Renal pelvis (tissue), 4 donors: ENCODE data around the gene UGT3A1. TPM values are rescaled to one million over a fixed set of nuclear protein-coding genes. Genes with fewer than 3 reads are reported as not detected.

ENCODE experiments used
- DNase-seq: peaks from one replicate; pipeline ENCODE4 v3.0.0-alpha.2; 2013
- polyA plus RNA-seq, 3 donors: library from polyadenylated mRNA; unstranded; fragments of 120-200 nt; gene quantifications; one replicate each; pipeline ENCODE4 v1.2.1, GENCODE V29; 2013; ENCODE audit not compliant: insufficient read length in 3 of 3

UGT3A1 gene
- polyA plus RNA-seq, 3 donors = 97.4 to 158 (median 158) TPM

- DNase-seq = no peak
Observed at GRCh38 chr5:35922468-35922867, 68.7 kb downstream of the UGT3A1 start.

- no peak for DNase-seq
Observed at GRCh38 chr5:35921930-35922329, 69.3 kb downstream of the UGT3A1 start.

- DNase-seq = no peak
Observed at GRCh38 chr5:35920890-35921289, 70.3 kb downstream of the UGT3A1 start.

GRCh38 chr5:35919191-35919590 is 72.0 kb downstream of the UGT3A1 start:
- no peak for DNase-seq

- no peak for DNase-seq
Observed at GRCh38 chr5:35908814-35909213, 82.4 kb downstream of the UGT3A1 start.

GRCh38 chr5:35908228-35908627 is 83.0 kb downstream of the UGT3A1 start:
- no peak for DNase-seq

- no peak for DNase-seq
Observed at GRCh38 chr5:35904443-35905132, 86.6 kb downstream of the UGT3A1 start.

GRCh38 chr5:35903631-35904203 is 87.5 kb downstream of the UGT3A1 start:
- no peak for DNase-seq

- DNase-seq = no peak
Observed at GRCh38 chr5:35902046-35902672, 89.0 kb downstream of the UGT3A1 start.

Other genes with a start within 250 kb of the UGT3A1 start
- gene IL7R, start 134.5 kb downstream of the UGT3A1 start, polyA plus RNA-seq = 1 to 10 TPM in 1 of 3 donors, under 1 TPM in 2; 0.78 to 1.3 (median 0.89) TPM
- gene CAPSL, start 52.8 kb downstream of the UGT3A1 start, polyA plus RNA-seq = 1 to 10 TPM; 4.2 to 6.9 (median 5.6) TPM
- gene UGT3A2, start 75.5 kb upstream of the UGT3A1 start, polyA plus RNA-seq = 10 to 100 TPM; 12.0 to 16.8 (median 16.0) TPM
- 10 to 100 TPM; 13.9 to 19.6 (median 18.1) TPM for gene LMBRD2, start 160.5 kb upstream of the UGT3A1 start, polyA plus RNA-seq
- 10 to 100 TPM; 45.7 to 55.8 (median 50.0) TPM for gene SKP2, start 160.7 kb upstream of the UGT3A1 start, polyA plus RNA-seq